Neural crest cell (in vitro differentiated cells): Measurements from ENCODE around the gene TWNK. TPM values are rescaled to one million over a fixed set of nuclear protein-coding genes. Genes with fewer than 3 reads are reported as not detected.
A peak's percentile ranks its signal among the peaks of the same experiment; 100 is the strongest.

Experiments
- DNase-seq: peaks from one replicate; pipeline ENCODE4 v3.0.0; 2021; ENCODE audit warnings: low read depth, mixed read lengths, low spot score
- H3K27ac Mint-ChIP-seq: one replicate; pipeline ENCODE4 v1.8.0; 2021; ENCODE audit warnings: mild to moderate bottlenecking, mixed read lengths; ENCODE audit not compliant: unreplicated experiment
- H3K27me3 Mint-ChIP-seq: 2 replicates; pipeline ENCODE4 v1.8.0; 2021; ENCODE audit warnings: low read depth, mild to moderate bottlenecking, mixed read lengths
- H3K36me3 Mint-ChIP-seq: 2 replicates; pipeline ENCODE4 v1.8.0; 2021; ENCODE audit warnings: low read depth, mild to moderate bottlenecking, mixed read lengths
- H3K4me1 Mint-ChIP-seq: 2 replicates; pipeline ENCODE4 v1.8.0; 2021; ENCODE audit warnings: mixed read lengths
- H3K4me3 Mint-ChIP-seq: one replicate; pipeline ENCODE4 v1.8.0; 2021; ENCODE audit warnings: mild to moderate bottlenecking, mixed read lengths
- H3K9me3 Mint-ChIP-seq: 2 replicates; pipeline ENCODE4 v1.8.0; 2021; ENCODE audit warnings: mixed read lengths
- CTCF ChIP-seq: fragments of 200-600 bp; sonication (generic); conservative IDR thresholded peaks from 2 replicates; pipeline ENCODE4 v1.5.0; 2021; ENCODE audit warnings: antibody characterized with exemption, mild to moderate bottlenecking
- total RNA-seq: library from RNA; stranded (reverse); gene quantifications from 2 replicates; pipeline ENCODE4 v1.2.1, GENCODE V29; 2021

TWNK gene
- total RNA-seq, 1 donor from 2014 or later = 14.6 TPM

GRCh38 chr10:100998991-100999741 is 11.8 kb downstream of the TWNK start:
- peak; percentile 79 for DNase-seq
- no peaks in the 10 kb centered on the region for H3K9me3 Mint-ChIP-seq
- peaks cover 36% of the 10 kb centered on the region for H3K4me1 Mint-ChIP-seq
- H3K27me3 Mint-ChIP-seq = peaks cover 2% of the 10 kb centered on the region
- peak overlapping the region; percentile 90 for H3K4me3 Mint-ChIP-seq
- peak overlapping the region; percentile 92 for H3K27ac Mint-ChIP-seq
- peaks cover 4% of the 10 kb centered on the region for H3K36me3 Mint-ChIP-seq
- peak; percentile 98 for TF ChIP-seq CTCF

GRCh38 chr10:100999742-101000126 is 12.4 kb downstream of the TWNK start, which contains the start of gene LZTS2:
Gene LZTS2 (plus strand): TSS chr10:100999808. CDS start chr10:101002539, 2,731 bp downstream.
- Mint-ChIP-seq H3K27ac (peak within 1 kb of the TSS; percentile 98), H3K4me1 (peaks cover 30% of the 10 kb centered on the region), H3K4me3 (peak within 1 kb of the TSS; percentile 90), H3K9me3 (no peaks in the 10 kb centered on the region), H3K36me3 (no peaks in the 10 kb centered on the region), H3K27me3 (peaks cover 2% of the 10 kb centered on the region)
- DNase-seq = no peak
- TF ChIP-seq CTCF = no peak

- TF ChIP-seq CTCF = no peak
- no peak for DNase-seq
- Mint-ChIP-seq H3K27ac (peak overlapping the region; percentile 98), H3K27me3 (peaks cover 2% of the 10 kb centered on the region), H3K36me3 (no peaks in the 10 kb centered on the region), H3K4me3 (peak overlapping the region; percentile 89), H3K9me3 (no peaks in the 10 kb centered on the region), H3K4me1 (peaks cover 29% of the 10 kb centered on the region)
These were observed 13.0 kb downstream of the TWNK start for GRCh38 chr10:101000127-101000914.

DNA sequence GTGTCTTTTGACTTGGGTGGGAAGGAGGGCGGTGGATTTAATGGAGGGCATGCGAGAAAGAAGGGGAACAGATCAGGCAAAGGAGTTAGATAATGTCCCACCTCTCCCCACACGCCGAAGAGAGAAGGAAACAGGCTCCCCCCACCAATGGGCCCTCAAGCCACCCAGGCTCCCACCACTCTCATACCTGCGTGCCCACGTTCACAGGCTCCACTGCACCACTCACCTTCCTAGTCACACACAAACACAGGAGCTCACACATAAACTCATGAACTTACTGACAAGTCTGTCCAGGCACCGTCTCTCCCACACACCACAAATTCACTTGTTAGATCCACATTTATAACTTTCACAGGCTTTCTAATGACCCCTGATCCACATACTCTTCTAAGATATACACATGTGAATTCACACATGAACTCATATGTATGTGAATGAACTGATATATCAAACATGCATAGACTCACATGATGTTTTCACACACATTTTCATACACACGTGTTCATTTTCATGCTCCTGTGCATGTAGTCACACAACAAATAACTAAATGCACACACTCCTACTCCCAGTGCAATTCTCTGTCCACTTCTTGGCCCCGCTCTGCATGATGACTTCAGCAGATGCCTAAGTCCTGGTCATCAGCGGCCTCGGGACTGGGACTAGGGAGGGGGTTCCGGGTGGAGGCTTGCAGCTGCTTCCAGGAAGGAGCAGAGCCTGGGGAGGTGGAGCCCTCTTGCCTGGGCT is 13.7 kb downstream of the TWNK start:
- Mint-ChIP-seq H3K27ac (peak overlapping the region; percentile 51), H3K4me1 (peaks cover 29% of the 10 kb centered on the region), H3K27me3 (peaks cover 2% of the 10 kb centered on the region), H3K4me3 (peak overlapping the region; percentile 89), H3K36me3 (no peaks in the 10 kb centered on the region), H3K9me3 (no peaks in the 10 kb centered on the region)
- no peak for DNase-seq
- TF ChIP-seq CTCF = no peak

DNA sequence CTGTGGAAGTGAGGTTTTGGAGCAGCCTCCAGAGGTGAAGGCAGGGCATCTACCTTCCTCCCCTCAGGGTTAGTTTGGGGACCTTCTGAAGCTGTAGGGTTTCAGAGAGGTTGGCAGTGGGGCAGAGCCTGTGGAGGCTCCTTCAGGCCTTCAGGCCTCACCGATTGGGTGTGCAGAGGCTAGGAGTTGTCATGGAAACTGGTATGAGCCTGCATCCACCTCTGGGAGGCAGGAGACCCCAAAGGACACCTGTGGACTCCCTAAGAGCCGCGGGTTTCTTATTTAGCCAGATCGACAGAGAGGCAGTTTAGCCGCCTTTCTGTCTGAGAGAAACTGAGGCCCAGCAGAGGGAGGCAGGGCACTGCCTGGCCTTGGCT is 14.3 kb downstream of the TWNK start:
- no peaks in the 10 kb centered on the region for H3K9me3 Mint-ChIP-seq
- no peak overlapping the region for H3K27ac Mint-ChIP-seq
- H3K36me3 Mint-ChIP-seq = no peaks in the 10 kb centered on the region
- peak overlapping the region; percentile 89 for H3K4me3 Mint-ChIP-seq
- peaks cover 25% of the 10 kb centered on the region for H3K4me1 Mint-ChIP-seq
- no peak for TF ChIP-seq CTCF
- peaks cover 2% of the 10 kb centered on the region for H3K27me3 Mint-ChIP-seq
- DNase-seq = no peak
